ENCODE results near the gene DDR1. TPM values are rescaled to one million over a fixed set of nuclear protein-coding genes. Genes with fewer than 3 reads are reported as not detected.

Gene DDR1
- total RNA-seq, 1 experiment from 2014 or later, result 230 TPM

DNA sequence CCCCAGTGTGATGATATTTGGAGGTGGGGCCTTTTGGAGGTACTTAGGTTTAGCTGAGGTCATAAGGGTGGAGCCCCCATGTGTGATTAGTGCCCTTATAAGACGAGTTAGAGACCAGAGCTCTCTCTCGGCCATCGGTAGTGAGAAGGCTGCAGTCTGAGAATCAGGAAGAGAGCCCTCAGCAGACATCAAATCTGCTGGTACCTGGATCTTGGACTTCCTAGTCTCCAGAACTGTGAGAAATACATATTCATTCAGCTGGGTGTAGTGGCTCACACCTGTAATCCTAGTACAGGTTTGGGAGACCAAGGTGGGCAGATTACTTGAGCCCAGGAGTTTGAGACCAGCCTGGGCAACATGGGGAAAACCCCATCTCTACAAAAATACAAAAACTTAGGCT is 48.7 kb upstream of the DDR1 start:
- peaks cover 30% of the 10 kb centered on the region for H3K36me3 Mint-ChIP-seq
- H3K4me3 Mint-ChIP-seq, result no peak overlapping the region
- TF ChIP-seq, protein P1, sequence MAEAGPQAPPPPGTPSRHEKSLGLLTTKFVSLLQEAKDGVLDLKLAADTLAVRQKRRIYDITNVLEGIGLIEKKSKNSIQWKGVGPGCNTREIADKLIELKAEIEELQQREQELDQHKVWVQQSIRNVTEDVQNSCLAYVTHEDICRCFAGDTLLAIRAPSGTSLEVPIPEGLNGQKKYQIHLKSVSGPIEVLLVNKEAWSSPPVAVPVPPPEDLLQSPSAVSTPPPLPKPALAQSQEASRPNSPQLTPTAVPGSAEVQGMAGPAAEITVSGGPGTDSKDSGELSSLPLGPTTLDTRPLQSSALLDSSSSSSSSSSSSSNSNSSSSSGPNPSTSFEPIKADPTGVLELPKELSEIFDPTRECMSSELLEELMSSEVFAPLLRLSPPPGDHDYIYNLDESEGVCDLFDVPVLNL (CRISPR knock-in tag; IDR thresholded peaks at IDR 0.05; ENCODE audit: borderline replicate concordance, low read depth), result no peak
- TF ChIP-seq, protein P2, sequence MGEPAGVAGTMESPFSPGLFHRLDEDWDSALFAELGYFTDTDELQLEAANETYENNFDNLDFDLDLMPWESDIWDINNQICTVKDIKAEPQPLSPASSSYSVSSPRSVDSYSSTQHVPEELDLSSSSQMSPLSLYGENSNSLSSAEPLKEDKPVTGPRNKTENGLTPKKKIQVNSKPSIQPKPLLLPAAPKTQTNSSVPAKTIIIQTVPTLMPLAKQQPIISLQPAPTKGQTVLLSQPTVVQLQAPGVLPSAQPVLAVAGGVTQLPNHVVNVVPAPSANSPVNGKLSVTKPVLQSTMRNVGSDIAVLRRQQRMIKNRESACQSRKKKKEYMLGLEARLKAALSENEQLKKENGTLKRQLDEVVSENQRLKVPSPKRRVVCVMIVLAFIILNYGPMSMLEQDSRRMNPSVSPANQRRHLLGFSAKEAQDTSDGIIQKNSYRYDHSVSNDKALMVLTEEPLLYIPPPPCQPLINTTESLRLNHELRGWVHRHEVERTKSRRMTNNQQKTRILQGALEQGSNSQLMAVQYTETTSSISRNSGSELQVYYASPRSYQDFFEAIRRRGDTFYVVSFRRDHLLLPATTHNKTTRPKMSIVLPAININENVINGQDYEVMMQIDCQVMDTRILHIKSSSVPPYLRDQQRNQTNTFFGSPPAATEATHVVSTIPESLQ (CRISPR knock-in tag; IDR thresholded peaks at IDR 0.05), result no peak
- TF ChIP-seq TEAD1 (CRISPR knock-in tag; IDR thresholded peaks at IDR 0.05) (no peak), NR1H2 (CRISPR knock-in tag; IDR thresholded peaks at IDR 0.05) (no peak), ZNF396 (CRISPR knock-in tag; IDR thresholded peaks at IDR 0.05; ENCODE audit: borderline replicate concordance) (no peak), SP1 (CRISPR knock-in tag; conservative IDR thresholded peaks at IDR 0.05) (no peak), HMGA2 (CRISPR knock-in tag; IDR thresholded peaks at IDR 0.05) (no peak), GTF2I (CRISPR knock-in tag; conservative IDR thresholded peaks at IDR 0.05) (no peak), ETV6 (CRISPR knock-in tag; IDR thresholded peaks at IDR 0.05) (no peak), EMX1 (CRISPR knock-in tag; IDR thresholded peaks at IDR 0.05) (no peak), NR2C2 (CRISPR knock-in tag; IDR thresholded peaks at IDR 0.05) (no peak), KAT7 (CRISPR knock-in tag; IDR thresholded peaks at IDR 0.05; ENCODE audit: borderline replicate concordance) (no peak), NFATC4 (CRISPR knock-in tag; IDR thresholded peaks at IDR 0.05) (no peak)
- TF ChIP-seq, protein P3, sequence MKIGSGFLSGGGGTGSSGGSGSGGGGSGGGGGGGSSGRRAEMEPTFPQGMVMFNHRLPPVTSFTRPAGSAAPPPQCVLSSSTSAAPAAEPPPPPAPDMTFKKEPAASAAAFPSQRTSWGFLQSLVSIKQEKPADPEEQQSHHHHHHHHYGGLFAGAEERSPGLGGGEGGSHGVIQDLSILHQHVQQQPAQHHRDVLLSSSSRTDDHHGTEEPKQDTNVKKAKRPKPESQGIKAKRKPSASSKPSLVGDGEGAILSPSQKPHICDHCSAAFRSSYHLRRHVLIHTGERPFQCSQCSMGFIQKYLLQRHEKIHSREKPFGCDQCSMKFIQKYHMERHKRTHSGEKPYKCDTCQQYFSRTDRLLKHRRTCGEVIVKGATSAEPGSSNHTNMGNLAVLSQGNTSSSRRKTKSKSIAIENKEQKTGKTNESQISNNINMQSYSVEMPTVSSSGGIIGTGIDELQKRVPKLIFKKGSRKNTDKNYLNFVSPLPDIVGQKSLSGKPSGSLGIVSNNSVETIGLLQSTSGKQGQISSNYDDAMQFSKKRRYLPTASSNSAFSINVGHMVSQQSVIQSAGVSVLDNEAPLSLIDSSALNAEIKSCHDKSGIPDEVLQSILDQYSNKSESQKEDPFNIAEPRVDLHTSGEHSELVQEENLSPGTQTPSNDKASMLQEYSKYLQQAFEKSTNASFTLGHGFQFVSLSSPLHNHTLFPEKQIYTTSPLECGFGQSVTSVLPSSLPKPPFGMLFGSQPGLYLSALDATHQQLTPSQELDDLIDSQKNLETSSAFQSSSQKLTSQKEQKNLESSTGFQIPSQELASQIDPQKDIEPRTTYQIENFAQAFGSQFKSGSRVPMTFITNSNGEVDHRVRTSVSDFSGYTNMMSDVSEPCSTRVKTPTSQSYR (CRISPR knock-in tag; IDR thresholded peaks at IDR 0.05), result no peak
- TF ChIP-seq, protein P4, sequence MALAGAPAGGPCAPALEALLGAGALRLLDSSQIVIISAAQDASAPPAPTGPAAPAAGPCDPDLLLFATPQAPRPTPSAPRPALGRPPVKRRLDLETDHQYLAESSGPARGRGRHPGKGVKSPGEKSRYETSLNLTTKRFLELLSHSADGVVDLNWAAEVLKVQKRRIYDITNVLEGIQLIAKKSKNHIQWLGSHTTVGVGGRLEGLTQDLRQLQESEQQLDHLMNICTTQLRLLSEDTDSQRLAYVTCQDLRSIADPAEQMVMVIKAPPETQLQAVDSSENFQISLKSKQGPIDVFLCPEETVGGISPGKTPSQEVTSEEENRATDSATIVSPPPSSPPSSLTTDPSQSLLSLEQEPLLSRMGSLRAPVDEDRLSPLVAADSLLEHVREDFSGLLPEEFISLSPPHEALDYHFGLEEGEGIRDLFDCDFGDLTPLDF (CRISPR knock-in tag; IDR thresholded peaks at IDR 0.05), result no peak
- TF ChIP-seq, protein P5, sequence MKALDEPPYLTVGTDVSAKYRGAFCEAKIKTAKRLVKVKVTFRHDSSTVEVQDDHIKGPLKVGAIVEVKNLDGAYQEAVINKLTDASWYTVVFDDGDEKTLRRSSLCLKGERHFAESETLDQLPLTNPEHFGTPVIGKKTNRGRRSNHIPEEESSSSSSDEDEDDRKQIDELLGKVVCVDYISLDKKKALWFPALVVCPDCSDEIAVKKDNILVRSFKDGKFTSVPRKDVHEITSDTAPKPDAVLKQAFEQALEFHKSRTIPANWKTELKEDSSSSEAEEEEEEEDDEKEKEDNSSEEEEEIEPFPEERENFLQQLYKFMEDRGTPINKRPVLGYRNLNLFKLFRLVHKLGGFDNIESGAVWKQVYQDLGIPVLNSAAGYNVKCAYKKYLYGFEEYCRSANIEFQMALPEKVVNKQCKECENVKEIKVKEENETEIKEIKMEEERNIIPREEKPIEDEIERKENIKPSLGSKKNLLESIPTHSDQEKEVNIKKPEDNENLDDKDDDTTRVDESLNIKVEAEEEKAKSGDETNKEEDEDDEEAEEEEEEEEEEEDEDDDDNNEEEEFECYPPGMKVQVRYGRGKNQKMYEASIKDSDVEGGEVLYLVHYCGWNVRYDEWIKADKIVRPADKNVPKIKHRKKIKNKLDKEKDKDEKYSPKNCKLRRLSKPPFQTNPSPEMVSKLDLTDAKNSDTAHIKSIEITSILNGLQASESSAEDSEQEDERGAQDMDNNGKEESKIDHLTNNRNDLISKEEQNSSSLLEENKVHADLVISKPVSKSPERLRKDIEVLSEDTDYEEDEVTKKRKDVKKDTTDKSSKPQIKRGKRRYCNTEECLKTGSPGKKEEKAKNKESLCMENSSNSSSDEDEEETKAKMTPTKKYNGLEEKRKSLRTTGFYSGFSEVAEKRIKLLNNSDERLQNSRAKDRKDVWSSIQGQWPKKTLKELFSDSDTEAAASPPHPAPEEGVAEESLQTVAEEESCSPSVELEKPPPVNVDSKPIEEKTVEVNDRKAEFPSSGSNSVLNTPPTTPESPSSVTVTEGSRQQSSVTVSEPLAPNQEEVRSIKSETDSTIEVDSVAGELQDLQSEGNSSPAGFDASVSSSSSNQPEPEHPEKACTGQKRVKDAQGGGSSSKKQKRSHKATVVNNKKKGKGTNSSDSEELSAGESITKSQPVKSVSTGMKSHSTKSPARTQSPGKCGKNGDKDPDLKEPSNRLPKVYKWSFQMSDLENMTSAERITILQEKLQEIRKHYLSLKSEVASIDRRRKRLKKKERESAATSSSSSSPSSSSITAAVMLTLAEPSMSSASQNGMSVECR (CRISPR knock-in tag; IDR thresholded peaks at IDR 0.05; ENCODE audit: borderline replicate concordance), result no peak
- TF ChIP-seq, protein P6, sequence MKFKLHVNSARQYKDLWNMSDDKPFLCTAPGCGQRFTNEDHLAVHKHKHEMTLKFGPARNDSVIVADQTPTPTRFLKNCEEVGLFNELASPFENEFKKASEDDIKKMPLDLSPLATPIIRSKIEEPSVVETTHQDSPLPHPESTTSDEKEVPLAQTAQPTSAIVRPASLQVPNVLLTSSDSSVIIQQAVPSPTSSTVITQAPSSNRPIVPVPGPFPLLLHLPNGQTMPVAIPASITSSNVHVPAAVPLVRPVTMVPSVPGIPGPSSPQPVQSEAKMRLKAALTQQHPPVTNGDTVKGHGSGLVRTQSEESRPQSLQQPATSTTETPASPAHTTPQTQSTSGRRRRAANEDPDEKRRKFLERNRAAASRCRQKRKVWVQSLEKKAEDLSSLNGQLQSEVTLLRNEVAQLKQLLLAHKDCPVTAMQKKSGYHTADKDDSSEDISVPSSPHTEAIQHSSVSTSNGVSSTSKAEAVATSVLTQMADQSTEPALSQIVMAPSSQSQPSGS (CRISPR knock-in tag; IDR thresholded peaks at IDR 0.05; ENCODE audit: borderline replicate concordance, low read depth), result no peak
- TF ChIP-seq, protein P7, sequence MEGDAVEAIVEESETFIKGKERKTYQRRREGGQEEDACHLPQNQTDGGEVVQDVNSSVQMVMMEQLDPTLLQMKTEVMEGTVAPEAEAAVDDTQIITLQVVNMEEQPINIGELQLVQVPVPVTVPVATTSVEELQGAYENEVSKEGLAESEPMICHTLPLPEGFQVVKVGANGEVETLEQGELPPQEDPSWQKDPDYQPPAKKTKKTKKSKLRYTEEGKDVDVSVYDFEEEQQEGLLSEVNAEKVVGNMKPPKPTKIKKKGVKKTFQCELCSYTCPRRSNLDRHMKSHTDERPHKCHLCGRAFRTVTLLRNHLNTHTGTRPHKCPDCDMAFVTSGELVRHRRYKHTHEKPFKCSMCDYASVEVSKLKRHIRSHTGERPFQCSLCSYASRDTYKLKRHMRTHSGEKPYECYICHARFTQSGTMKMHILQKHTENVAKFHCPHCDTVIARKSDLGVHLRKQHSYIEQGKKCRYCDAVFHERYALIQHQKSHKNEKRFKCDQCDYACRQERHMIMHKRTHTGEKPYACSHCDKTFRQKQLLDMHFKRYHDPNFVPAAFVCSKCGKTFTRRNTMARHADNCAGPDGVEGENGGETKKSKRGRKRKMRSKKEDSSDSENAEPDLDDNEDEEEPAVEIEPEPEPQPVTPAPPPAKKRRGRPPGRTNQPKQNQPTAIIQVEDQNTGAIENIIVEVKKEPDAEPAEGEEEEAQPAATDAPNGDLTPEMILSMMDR (IDR thresholded peaks at IDR 0.05), result no peak
- H3K27ac Mint-ChIP-seq, result no peak overlapping the region
- peaks cover 16% of the 10 kb centered on the region for H3K9me3 Mint-ChIP-seq
- peaks cover 4% of the 10 kb centered on the region; the same call in 1 of the 2 replicates for H3K27me3 Mint-ChIP-seq (ENCODE audit: low read depth)
- ChIA-PET POLR2A (interaction anchor here (0.7 kb wide), 1 partner anchor 73 kb away, joined by 7 read pairs; no protein-coding TSS in a partner anchor), CTCF (interaction anchor here (0.5 to 2.5 kb wide), 9 partner anchors 9 to 252 kb away, joined by 3 to 8 read pairs (median 4); no protein-coding TSS in a partner anchor)
- peaks cover 41% of the 10 kb centered on the region for H3K4me1 Mint-ChIP-seq
- ATAC-seq, result no peak
- DNase-seq (ENCODE audit: low spot score), result no peak
